ENCODE data around the gene RAB6B. TPM values are rescaled to one million over a fixed set of nuclear protein-coding genes. Genes with fewer than 3 reads are reported as not detected.

Gene RAB6B
- total RNA-seq, 1 donor from 2014 or later = 0.37 TPM

- DNase-seq (ENCODE audit: low read depth) = no peak
These were observed 35.4 kb upstream of the RAB6B start for GRCh38 chr3:133931084-133931483.

GRCh38 chr3:133930341-133930933 is 34.8 kb upstream of the RAB6B start:
- peak; percentile 74 for DNase-seq (ENCODE audit: low read depth)

DNA sequence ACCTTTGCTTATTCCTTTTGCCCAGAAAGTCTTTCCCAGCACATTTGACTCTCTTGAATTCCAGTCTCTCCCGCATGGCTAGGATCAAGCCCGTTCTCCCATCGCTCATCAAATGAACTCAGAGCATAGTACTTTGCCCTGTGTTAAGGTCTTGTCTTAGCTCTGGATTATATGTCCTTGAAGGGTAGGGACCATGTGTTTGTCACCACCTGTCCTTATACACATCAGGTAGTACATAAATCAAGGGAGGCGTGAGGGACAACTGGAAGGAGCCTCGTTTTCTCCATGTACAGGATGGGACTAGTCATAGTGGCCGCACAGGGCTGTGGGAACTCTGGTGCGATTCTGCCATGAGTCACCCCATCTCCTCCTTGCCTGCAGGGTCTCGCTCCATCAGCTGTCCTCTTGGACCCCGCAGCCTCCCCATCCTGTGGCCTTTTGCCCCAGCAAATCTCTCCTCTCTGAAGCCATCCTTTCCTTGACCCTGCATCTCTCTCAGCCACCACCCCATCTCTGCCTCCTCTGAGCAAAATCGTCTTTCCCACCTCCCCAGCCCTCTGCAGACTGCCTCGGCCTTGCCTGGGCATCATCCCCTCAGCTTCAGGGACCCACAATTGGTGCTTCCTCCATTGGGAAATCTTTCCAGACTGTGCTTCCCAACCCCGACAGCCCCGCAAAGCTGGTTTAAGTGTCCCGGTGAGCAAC is 33.4 kb upstream of the RAB6B start:
- DNase-seq (ENCODE audit: low read depth) = no peak

DNA sequence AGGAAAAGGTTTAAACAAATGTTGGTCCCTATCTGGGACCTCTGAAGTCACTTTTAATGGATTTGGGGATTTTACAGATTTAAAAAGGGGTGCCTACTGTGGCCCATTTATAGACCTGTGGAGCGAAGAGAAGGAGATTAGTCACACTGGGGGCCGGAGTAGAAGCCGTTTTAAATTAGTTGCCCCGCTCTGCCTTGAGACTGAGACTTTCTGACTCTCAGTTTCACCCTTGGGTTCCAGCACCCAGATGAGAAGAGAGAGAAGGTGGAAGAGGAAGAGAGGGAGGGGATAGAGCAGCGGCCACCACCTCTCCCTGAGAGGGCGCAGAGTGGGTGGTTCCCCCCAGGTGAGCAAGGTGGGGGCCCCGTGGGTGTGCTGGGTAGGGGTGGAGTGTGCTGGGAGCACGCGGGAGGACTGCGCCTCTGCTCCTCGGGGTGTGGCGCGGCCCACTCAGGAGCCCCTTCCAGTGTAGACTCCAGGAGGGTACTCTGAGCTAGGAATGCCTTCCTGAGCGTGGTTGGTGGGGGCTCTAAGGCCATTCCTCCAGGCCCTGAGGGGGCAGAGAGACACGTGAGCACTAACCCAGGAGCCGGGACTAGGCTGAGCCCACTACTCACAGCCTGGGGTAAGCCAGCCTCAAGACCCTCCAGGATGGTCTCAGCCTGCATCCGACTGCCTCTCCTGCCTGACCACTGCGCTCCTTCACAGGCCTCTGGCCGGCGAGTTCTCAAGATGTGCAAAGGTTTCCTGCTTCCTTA is 32.6 kb upstream of the RAB6B start:
- no peak for DNase-seq (ENCODE audit: low read depth)

DNA sequence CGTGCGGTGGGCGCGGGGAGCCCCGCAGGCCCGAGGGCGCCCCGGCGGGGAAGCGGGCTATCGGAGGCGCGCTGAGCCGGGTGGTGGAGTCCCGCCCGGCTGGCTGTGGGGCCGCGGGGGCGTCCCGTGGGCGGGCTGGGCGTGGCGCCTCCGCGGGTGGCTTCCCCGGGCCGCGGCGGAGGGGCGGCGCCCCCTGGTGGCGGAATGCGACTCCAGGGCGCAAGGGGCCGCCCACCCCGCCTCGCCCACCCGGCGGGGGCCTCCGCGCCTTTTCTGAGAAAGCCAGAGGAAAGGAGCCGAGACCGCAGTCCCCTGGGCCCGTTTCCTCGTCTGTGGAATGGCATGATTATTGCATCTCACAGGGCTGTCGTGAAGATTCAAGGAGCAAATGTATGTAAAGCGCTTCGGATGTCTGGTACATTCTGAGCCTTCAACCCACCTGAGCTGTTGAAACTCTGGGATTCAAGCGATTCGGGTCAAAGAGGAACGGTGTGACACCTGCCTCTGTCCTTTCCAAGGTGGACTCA is 31.9 kb upstream of the RAB6B start:
- DNase-seq (ENCODE audit: low read depth) = peak; percentile 45

GRCh38 chr3:133926736-133927539 is 31.3 kb upstream of the RAB6B start:
- no peak for DNase-seq (ENCODE audit: low read depth)

GRCh38 chr3:133925960-133926735 is 30.5 kb upstream of the RAB6B start:
- no peak for DNase-seq (ENCODE audit: low read depth)

DNA sequence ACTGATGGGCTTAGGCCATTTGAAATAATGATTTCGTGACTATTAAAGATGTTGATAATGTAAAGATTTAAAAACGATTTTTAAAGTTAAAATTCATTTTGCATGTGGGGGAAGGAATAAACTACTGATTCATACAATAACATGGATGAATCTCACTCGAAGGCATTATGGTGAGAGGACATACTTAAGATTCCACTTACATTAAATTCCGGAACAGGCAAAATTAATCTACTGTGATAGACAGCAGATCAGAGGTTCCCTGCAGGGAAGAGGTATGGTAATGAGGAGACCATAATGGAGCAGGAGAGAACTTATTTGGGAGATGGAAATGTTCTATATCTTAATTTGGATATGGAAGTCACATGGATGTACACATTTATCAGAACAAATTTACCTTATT is 28.4 kb upstream of the RAB6B start:
- no peak for DNase-seq (ENCODE audit: low read depth)

DNA sequence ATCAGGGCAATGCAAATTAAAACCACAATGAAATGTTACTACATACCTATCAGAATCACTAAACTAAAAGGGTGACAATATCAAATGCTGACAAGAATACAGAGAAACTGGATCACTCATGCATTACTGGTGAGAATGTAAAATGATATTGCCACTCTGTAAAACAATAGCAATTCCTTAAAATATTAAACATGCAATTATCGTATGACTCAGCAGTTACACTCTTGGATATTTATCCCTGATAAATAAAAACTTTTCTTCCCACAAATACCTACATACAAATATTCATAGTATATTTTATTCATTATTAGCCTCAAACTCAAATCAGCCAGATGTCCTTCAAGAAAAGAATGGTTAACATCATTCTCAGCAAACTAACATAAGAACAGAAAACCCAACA is 25.9 kb upstream of the RAB6B start:
- no peak for DNase-seq (ENCODE audit: low read depth)

- no peak for DNase-seq (ENCODE audit: low read depth)
These were observed 21.5 kb upstream of the RAB6B start for GRCh38 chr3:133917144-133917543.

DNA sequence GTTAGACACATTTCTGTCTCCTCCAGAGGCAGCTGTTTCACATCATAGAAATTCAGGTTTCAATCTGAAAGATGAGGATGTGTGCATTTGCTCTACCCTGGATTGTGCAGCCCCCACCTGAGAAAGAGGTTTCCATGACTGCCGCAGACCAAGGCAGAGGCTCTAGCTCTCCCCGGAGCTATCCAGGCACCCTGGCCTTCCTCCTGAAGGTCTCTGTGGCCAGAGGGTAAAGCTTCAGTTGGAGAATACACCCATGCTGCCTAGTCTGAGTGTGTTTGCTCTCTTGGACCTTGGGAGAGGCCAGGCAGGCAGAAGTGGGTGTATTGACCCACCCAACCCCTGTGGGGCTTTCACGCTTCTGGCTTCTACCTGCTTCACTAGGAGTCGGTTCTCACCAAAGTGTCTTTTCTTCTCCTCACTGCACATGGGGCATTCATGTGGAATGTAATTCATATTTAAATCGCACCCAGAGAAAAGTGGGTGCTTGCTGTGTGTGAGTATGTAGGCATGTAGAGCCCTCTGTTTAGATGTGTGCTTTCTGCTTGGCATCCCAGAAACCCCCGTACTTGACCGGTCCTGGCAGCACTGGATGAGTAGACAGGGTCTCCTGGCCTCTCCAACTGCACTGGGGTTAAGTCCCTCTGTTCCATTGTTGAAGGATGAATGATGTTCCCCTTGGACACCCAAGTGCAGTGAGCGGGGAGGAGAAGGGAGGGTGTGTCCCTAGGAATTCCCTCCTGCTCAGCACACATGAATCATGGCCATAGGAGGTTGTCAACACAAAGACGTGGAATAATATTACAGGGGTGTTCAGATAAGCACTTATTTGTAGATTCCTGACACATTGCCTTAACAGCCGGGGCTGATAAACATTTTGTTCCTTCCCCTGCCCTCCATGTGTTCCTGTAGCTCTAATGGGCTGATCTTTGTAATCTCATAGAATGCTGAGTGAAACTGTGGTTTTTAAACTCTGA is 20.3 kb upstream of the RAB6B start:
- DNase-seq (ENCODE audit: low read depth) = no peak

DNA sequence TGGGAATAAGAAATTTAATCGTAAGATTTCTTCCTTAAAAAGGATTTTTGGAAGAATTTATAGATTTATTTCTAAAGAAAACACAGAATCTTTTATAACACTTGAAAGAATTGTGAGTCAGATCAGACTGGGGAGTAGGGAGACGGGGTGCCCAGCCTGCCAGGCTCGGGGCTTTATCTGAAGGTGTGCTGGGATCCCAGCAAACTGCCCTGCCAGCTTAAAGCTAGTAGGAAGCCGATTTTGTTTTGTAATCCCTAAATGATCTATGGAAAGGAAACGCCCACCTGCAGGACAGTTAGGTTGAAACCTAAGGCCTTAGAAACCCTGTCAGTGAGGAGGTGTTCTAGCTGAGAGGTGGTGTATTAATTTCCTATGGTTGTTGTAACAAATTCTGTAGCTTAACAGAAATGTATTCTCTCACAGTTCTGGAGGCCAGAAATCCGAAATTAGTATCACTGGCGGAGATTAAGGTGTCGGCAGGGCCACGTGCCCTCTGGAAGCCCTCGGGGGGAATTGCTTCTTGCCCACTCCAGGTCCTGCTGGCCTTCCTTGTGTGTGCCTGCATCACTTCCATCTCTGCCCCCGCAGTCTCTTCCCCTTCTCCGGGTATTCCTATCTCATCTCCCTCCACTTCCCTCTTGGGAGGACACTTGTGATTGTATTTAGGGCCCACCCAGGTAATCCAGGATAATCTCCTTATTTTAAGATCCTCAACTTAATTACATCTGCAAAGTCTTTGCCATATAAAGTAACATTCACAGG is 19.3 kb upstream of the RAB6B start:
- no peak for DNase-seq (ENCODE audit: low read depth)

DNA sequence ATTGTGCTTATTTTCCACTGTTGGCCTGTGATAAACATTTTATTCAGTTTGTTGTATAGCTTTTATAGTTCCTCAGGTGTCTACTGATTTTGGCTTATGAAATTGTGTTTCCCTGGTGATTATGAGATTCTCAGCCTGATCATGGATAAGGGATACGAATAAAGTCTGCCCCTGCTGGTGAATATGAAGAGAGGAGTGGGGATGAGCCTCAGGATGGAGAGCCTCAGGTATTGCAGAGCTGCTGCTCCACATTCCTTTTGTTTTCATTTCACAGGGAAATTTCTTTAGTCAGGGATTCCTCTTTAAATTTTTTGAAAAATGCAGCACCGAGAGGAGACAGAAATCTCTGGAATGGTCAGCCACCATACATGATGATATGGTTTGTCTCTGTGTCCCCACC is 14.7 kb upstream of the RAB6B start:
- DNase-seq (ENCODE audit: low read depth) = no peak

DNA sequence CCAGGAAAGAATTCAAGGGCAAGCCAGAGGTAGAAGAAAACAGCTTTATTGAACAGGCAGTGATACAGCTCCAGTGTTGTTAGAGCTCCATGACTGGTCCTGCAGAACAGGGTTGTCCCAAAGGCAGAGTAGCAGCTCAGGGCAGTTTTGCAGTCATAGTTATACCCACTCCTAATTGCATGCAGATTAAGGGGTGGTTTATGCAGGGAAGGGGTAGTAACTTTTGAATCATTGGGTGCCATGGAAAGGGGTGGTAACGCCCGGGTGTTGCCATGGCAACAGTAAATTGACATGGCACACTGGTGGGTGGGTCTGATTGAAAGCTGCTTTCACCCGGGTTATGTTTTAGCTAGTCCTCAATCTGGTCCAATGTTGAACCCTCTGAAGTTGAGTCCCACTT is 9.7 kb upstream of the RAB6B start:
- no peak for DNase-seq (ENCODE audit: low read depth)

DNA sequence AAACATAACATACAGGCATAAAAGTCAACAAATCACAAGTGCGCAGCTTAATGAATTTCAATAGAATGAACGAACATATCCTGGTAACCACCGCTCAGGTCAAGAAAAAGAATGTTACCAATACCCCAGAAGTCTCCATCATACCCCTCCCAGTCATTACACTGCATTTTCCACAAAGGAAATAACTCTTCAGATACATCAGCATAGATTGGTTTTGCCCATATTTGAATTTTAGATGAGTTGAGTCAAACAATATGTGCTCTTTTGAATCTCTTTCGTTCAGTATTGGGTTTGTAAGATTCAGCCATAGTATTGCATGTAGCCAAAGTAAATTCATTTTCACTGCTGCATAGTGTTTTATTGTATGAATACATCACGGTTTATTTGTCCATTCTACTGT is 6.2 kb upstream of the RAB6B start:
- no peak for DNase-seq (ENCODE audit: low read depth)

DNA sequence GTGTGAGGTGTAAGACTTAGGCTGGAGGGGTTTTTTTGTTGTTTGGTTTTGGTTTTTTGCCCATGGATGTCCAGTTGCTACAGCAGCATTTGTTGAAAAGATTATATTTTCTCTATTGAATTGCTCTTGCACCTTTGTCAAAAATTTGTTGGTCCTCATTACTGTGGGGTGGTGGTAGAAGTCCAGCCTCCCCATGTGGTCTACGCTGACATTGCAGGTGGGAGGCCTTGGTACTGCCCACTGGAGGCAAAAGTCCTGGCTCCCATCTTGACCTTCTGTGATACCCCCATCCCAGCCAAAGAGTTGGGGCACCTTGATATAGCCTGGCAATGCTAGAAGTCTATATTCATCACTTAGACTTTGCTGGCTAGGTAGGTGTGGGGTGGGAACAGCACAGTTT is 5.4 kb upstream of the RAB6B start:
- no peak for DNase-seq (ENCODE audit: low read depth)

DNA sequence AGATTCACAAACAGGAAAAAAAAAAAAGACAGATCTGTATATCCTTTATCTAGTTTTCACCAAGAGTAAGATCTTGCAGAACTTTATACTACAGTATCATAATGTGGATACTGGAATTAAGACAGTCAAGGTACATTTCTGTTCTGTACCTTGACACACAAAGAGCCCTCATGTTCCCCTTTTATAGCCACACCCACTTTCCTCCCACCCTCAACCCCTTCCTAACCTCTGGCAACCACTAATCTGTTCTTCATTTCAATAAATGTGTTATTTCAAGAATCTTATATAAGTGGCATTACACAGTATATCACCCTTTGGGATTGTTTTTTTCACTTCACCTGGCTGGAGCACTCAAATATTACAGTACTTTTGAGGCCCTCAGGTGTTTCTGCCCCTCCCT is 3.6 kb upstream of the RAB6B start:
- no peak for DNase-seq (ENCODE audit: low read depth)

- no peak for DNase-seq (ENCODE audit: low read depth)
These were observed 1.9 kb upstream of the RAB6B start for GRCh38 chr3:133897547-133897946.
